Smooth muscle cell of the brain vasculature (primary cell): ENCODE results near the gene HEATR1.
"Not testable (repeated sequence)": the region's sequence is repeated elsewhere in the genome, so short reads cannot be mapped to it uniquely, and the experiment has no call there.

Experiments
- DNase-seq: peaks from one replicate; pipeline ENCODE4 v3.0.0-alpha.2; 2012; ENCODE audit warnings: low read depth, low spot score

Gene HEATR1, protein sequence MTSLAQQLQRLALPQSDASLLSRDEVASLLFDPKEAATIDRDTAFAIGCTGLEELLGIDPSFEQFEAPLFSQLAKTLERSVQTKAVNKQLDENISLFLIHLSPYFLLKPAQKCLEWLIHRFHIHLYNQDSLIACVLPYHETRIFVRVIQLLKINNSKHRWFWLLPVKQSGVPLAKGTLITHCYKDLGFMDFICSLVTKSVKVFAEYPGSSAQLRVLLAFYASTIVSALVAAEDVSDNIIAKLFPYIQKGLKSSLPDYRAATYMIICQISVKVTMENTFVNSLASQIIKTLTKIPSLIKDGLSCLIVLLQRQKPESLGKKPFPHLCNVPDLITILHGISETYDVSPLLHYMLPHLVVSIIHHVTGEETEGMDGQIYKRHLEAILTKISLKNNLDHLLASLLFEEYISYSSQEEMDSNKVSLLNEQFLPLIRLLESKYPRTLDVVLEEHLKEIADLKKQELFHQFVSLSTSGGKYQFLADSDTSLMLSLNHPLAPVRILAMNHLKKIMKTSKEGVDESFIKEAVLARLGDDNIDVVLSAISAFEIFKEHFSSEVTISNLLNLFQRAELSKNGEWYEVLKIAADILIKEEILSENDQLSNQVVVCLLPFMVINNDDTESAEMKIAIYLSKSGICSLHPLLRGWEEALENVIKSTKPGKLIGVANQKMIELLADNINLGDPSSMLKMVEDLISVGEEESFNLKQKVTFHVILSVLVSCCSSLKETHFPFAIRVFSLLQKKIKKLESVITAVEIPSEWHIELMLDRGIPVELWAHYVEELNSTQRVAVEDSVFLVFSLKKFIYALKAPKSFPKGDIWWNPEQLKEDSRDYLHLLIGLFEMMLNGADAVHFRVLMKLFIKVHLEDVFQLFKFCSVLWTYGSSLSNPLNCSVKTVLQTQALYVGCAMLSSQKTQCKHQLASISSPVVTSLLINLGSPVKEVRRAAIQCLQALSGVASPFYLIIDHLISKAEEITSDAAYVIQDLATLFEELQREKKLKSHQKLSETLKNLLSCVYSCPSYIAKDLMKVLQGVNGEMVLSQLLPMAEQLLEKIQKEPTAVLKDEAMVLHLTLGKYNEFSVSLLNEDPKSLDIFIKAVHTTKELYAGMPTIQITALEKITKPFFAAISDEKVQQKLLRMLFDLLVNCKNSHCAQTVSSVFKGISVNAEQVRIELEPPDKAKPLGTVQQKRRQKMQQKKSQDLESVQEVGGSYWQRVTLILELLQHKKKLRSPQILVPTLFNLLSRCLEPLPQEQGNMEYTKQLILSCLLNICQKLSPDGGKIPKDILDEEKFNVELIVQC (N-terminal part only)

DNA sequence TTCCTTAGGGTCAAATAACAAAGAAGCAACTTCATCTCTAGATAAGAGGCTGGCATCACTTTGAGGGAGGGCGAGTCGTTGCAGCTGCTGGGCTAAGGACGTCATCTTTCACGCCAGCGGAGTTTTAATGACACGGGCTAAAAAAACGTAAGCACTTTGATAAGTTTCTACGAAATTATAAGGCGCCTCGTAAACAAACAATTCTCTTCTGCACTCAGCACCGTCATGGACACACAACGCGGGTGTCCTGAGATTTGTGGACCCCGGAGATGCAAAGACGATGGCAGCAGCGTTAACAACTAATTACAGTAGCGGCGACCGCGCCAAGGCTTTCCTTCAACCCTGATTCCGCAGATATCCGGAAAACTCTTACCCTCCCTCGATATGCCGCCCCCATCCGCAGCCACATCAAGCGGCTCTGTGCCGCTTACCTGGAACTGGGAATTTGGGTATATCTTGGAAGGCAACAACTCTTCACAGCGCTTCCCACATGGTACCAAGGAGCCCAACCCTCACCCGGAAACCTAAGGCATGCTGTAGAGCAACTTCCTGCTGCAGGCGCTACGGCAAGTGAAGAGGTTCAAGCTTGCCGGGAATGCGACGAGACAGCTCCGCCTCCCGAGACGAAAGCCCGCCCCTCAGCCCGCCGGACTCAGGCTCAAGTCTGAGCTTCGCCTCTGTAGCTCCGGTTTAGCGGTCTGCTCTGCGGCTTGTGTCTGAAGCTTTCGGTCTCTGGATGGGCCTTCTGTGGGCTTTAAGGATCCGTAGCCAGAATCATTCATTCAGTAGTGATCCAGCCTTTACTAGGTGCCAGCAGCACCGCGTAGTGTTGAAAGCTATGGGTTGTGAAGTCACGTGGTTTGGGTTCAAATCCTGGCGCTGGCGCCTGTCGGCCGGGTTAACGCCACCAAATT lies at the start of gene HEATR1:
Gene HEATR1, minus strand, starts transcription at position 526 of the 914 bp plus-strand sequence. Its CDS starts 421 bp downstream, at position 105.
- DNase-seq, result peak; percentile 84

DNA sequence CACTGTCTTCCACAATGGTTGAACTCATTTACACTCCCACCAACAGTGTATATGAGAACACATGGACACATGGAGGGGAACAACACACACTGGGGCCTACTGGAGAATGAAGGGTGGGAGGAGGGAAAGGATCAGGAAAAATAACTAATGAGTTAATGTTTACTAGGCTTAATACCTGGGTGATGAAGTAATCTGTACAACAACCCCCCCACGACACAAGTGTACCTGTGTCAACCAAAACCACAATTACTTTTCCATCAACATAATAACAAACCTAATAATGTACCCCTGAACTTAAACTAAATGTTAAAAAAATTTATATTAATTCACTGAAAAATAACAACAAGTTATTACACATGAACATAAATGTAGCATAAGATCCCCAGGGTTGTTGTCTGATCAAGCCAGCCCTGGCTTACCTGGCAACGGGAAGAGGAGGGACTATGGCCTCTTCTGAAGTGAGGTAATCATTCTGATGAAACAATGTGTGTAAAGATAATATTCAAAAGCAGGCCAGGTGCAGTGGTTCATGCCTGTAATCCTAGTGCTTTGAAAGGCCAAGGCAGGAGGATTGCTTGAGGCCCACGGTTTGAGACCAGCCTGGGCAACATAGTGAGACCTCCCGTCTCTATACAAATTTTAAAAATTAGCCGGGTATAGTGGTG lies 40.8 kb upstream of the HEATR1 start:
- DNase-seq, result no peak

DNA sequence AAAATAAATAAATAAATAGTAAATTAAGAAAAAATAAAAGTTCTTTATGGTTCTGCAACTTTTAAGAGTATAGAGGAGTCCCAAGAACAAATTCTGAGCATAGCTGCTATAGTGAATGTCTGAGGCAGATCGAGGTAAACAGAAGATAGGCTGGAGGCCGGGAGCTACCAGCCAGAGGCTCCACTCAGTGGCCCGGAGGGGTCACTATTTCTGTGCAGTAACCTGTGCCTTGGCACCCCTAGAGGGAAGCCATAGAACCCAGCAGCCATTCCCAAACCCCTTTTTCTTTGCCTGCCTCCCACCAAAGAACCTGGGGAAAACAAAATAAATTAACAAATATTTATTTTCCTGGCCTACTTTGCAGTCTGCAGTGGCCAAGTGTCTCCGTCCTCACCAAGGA lies 38.4 kb upstream of the HEATR1 start:
- no peak for DNase-seq

DNA sequence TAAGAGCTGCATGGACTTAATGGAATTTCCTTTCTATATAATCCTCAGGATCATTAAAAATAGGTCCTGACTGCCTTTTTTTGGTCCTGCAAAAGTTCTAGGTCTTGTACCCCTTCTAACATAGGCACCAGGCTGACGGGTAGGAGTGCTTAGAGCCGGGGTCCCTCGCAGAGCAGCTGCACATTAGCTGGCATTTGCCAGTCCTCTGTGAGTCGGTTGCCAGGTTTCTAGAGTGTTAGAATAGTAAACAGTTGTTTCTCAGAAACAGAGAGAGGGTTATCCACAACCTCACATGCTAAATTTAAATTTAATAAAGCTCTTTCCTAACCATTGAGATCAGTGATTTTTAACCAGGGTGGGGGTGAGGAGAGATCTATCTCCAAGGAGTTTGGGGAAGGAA lies 35.4 kb upstream of the HEATR1 start:
- DNase-seq, result no peak

DNA sequence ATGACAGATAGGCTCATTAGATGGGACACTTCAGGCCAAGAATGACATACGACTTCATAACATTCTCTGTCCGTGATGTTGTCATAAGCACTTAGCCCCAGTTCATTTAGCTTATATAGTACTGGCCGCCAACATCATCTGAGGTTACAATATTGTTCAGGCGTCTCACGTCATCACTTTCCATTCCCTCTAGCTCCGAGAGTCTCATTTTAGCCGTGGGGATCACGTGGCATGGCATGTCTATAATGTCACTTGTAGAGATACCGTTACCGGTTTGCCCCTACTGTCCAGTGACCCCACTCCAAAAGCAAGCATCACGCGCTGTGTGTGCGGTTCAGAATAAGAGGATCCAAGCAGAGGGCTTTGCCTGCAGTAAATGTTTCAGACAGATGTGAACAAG lies 34.6 kb upstream of the HEATR1 start:
- DNase-seq, result no peak

DNA sequence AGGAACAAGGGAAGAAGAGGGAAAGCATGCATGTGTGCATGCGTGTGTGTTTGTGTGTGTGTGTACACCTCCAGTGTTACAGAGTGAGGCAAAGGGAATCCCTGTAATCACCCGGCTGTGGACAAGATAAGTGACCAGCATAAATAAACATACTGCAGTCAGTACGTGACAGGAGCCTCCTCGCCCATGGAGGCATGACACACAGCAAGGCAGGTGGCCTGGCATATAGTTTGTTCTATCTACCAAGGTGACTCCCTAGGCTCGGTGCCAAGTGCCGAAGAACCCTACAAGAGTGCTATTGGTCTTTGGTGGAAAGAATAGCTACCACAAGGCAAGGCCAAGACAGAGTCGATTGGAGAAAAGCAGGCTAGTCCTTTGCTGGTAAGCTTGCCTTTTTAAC lies 31.7 kb upstream of the HEATR1 start:
- DNase-seq, result no peak

DNA sequence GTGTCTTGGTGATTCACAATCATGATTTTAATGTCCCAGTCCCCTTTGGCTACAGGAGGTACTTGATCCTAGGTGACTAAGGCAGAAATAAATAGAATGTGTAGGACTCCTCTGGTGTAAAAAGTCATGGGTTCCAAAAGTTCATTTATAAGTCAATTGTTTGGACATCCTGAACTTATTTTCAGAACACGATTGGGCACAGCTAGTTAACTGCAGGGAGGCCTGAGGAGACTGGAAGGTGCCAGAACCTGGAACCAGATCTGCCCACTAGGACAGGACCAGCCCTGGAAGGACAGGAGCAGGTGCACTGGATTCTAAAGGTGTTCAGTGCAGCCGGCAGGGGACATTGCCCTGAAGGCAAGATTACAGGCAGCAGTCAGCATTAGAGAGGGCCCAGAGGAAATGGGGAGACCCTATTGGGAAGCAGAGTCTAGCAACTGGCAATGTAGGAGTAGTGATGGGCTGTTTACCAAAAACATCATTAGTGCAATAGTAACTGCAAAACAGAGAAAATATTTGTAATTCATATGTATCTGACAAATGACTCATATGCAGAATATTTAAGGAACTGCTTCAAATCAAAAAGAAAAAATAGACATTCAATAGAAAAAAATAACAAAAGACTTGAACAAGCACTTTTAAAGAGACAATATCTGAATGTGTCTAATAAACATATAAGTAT lies 23.6 kb upstream of the HEATR1 start:
- no peak for DNase-seq

DNA sequence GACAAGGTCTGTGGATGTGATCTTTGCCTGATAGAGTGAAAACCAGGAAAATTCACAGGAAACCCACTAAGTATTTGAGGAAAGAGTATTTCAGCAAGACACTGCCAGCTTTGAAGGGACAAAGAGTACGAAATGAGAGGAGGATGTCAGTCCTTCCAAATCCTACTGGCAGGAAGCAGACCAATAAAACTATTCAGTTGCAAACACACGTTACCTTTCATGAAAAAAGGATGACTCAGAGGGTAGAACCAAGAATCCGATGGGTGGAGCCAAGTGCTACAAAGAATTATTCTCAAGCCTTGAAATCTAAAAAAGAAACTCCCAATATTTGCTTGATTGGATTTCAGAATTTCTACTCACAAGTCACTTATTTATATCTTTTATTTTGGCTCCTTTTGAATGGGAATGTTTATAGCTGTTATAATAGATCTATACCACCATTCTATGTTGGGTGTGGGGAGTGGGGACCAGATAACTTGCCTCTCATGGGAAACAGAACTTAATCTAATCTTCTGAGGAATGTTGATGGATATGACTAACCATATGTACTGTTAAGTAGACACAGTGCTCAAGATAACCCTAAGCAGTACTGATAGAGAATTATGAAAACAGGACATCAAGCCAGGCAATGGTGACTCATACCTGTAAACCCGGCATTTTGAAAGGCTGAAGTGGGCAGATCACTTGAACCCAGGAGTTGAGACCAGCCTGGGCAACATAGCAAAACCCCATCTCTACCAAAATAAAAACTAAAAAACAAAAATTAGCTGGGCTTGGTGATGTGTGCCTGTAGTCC lies 19.3 kb upstream of the HEATR1 start:
- no peak for DNase-seq

DNA sequence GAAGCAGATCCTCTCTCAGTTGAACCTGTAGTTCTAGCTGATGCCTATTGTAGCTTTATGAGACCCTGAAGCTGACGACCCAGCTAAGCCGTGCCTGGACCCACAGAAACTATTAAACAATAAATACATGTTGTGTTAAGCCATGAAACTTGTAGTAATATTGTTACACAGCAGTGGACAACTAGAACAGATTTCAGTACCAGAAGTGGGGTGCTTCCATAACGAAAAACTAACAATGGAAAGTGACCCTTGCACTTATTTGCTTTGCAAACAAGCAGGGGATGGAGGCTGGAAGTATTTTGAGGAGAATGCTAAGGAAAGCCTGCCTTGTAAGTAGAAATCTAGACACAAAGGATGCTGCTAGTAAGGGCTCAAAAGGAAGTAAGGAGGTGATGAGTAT lies 18.1 kb upstream of the HEATR1 start:
- no peak for DNase-seq

DNA sequence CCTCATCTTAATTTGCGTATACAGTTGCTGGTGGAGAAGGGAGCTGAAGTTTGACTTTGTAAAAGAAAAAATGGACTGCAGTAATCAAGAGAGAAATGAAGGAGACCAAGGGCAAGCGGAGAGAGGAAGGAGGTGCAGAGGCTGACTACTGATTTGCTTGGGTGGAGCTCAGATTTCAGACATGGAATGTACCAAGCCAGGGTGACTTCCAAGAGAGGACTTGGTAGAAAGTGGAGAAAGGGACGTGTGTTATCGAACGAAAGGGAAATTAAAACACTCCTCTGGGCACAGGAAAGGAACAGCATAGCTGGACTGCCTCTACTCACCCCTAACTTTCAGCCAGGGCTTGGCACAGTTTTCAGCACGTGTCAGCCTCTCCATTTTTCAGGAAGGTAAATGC lies 15.1 kb upstream of the HEATR1 start:
- no peak for DNase-seq

DNA sequence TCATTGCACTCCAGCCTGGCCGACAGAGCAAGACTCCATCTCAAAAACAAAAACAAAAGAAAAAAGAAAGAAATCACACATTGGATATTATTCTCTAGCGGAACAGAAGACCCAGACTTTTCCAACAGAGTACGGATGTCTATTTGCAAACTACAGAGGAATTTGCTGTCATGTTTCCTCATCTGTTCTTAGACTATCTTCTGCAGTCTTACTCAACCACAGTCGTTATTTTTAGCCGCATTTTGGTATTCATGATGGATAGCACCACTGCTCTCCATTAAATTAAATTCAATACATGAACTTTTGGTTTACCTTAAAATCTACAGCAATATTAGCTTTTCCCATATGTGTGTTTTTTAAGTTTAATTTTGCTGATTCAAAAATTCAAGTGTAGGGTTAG lies 14.2 kb upstream of the HEATR1 start:
- DNase-seq, result no peak

DNA sequence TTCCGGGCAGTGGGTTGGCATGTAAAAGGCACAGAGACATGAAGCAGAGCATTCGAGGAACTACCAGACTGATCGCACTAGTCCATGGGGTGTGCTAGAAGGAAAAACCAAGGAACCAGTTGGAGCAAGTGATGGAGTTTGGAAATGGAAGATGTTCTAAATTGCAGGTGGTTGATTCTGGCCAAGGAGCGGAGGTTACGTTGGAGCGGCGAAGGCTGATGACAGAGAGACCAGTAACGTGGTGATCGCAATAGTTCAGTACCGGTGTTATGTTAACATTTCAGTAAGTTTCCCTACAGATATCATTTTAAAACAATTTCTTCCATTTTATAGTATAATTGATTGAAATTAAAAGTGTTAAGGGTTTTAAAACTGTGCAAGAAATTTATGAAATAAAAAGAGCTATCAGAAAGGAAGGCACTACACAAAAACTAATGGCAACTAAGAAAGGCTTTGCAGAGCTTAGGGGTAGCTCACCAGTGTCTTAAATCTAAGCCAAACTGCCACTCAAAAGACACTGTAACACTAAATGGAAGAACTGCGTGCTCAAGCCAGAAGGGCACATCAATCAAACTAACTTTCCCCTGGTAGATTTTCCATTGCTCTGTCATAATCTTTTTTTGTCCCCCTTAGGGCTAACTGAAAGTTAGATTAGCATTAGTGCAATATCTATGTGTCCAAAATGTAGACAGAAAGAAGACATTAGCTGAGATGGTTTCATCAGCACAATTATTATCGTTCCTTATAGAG lies 11.3 kb upstream of the HEATR1 start:
- no peak for DNase-seq

DNA sequence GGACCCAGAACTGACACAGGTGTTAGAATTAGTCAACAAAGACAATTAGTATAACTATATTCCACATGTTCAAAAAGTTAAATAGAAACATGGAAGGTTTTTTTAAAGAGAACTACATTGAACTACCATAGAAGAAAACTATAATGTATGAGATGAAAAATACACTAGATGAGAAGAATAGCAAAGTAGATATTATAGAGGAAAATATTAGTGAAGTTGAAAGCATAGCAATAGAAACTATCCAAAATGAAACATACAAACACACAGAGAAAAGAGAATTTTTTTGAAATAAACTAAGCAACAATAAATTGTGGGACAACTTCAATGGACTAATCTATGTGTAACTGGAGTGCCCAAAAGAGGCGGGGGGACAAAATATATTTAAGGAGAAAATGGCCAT lies 8.0 kb upstream of the HEATR1 start:
- DNase-seq, result no peak

DNA sequence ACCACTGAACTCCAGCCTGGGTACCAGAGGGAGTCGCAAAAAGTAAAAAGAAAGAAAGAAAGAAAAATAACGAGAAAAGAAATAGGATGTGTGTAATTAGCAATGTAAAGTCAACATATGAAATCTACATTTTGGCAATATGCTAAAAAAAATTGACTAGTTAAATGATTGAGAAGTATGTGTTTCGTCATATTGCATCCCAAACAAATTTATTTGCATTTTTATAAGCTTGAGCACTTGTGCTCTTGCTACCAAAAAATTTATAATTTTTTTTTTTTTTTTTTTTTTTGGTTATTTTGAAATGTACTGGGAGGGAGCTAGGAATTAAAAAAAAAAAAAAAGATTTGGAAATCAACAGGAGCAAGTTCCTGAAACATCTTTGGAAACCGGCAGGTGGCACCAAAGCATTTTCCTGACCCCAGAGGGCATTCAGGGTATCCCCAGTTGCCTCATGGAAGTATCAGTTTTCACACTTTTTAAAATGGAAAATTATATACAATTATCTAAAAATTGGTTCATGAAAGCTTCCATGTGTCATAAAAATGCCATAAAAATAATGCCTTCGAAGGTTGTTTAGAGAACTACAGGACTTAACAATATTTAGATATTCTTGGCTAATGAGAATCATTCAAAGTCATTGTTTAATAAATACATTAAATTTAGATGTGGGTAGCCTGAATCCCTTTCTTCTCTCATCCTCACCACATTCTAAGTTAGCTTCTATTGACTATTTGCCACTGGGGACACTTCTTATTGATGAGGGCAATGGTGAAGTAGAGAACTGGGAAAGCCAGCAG lies 4.8 kb upstream of the HEATR1 start:
- no peak for DNase-seq

DNA sequence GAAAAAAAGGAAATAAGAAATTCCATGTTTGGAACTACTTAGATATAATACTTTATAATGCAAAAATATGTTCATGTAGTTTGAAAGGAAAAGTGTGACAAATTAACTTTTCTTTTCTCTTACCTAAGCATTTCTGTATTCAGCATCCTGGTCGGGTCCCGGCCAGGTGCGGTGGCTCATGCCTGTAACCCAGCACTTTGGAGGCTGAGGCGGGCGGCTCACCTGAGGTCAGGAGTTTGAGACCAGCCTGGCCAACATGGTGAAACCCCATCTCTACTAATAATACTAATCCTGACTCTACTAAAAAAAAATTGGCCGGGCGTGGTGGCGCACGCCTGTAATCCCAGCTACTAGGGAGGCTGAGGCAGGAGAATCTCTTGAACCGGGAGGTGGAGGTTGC lies 3.3 kb upstream of the HEATR1 start:
- not testable (repeated sequence) for DNase-seq

DNA sequence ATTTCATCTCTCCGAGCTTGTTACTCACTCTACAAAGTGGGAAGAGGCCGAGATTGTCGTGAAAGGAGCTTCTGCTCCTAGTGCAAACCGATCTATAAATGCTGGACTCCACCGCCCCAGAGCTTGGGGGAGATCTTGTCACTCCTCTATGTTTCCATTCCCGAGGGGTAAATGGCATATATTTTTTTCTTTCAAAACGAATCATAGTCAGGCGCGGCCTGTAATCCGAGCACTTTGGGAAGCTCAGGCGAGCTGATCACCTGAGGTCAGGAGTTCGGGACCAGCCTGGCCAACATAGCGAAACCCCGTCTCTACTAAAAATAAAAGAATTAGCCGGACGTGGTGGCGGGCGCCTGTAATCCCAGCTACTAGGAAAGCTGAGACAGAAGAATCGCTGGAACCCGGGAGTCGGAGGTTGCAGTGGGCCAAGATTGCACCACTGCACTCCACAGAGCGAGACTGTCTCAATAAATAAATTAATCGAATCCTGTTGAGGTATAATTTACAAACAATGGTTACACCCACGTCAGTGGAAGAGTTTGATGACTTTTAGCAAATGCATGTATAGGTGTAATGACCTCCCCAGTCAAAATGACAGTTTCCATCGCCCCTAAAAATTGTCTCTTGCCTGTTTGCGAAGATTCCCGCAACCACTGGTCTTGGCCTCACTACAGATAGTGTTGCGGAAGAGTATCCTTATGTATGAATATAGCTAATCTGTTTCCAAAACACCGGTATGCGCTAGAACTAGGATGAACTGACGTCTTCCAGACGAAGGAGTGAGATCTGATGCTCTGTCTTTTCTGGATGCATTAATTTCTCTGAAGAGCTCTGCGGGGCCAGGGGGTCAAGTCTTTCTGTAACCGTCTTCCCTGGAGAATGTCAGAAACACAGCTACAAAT lies 840 bp upstream of the HEATR1 start:
- DNase-seq, result no peak
